HUDEP-2 (cell line): Measurements from ENCODE around the gene SMC1A.
"Not testable (repeated sequence)": the region's sequence is repeated elsewhere in the genome, so short reads cannot be mapped to it uniquely, and the experiment has no call there.

Experiments used
- DNase-seq, 76 experiments: peaks; one replicate each; lab custom pipeline; 2025; ENCODE audit not compliant: unreplicated experiment in 76 of 76; lab: John Stamatoyannopoulos, UW

SMC1A gene

DNA sequence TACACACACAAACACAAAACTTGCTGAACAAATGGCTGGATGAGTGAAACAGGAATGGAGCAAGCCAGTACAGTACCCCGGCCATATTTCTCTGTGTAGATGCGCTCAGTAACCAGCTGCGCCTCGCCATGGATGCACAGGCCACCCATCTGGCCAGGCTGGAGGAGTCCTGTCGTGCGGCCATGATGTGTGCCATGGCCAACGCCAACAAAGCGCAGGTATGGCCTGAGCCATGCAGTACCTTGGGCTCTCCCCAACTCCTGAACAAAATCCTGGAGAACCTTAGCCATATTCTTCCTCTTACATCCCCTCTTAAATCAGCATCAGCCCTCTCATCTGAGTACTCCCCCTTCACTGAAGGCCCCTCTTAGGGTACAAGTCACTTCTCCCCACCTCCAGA, 7.3 kb upstream of the SMC1A start:
- DNase-seq = no peak

GRCh38 chrX:53422861-53423306, 430 bp upstream of the SMC1A start, which contains the start of gene RIBC1:
Gene RIBC1 (plus strand): TSS chrX:53422873. CDS start chrX:53426277, 3,404 bp downstream.
- no peak for DNase-seq

DNA sequence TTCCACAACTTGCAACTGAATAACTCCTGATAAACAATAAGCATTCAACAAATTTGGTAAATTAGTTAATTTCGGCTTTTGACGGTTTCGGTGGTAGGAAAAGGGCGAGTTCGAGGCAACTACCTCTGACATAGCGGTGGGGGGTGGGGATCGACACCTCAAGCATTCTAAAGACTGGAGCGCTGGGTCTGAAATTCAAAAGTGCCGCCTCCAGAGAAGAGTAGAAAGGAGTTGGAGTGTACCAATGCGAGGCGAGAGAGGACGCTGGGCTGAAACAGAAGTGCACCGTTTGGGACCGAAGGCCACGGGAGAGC, 725 bp downstream of the SMC1A start:
- DNase-seq = peak in 2 of 76 experiments; percentile 26 to 48

DNA sequence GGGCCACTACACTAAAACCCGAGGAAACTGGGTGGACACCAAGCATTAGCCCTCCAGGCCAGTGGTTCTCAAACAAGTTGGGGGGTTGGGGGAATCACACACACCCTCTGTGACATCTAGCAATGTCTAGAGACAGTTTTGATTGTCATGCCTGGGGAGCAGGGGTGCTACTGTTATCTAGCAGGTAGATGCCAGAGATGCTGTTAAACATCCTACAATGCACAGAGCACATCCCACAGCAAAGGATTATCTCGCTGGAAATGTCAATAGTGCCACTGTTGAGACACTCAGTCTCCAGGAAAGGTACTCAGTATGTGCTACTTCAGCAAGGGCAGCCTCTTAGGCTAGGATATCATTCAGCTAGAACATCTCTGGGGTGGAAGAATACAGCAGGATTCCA, 1.3 kb downstream of the SMC1A start:
- no peak for DNase-seq

GRCh38 chrX:53420351-53420750, 2.1 kb downstream of the SMC1A start:
- not testable (repeated sequence) for DNase-seq

DNA sequence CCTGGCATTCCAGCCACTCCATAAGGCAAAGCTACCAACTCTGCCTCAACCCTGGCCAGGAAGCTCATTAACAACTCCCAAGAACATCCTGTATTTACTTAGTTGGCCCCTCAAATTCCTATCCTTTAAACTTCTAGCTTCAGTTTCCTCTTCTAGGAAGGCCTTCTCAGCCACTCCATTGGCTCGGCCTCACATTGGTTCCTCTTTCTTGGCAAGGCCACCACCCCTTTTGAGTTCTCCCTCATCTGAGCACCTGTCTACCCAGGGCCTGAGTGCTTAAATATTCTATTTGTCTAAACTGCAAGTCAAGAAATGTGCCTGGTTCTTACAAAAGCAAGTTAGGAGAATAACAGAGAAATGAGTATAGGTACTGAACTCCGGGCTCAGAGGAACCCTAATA, 10.0 kb downstream of the SMC1A start:
- no peak for DNase-seq

GRCh38 chrX:53403535-53403934, 18.9 kb downstream of the SMC1A start:
- no peak for DNase-seq

- DNase-seq = no peak
Measured at GRCh38 chrX:53398216-53398615, 24.2 kb downstream of the SMC1A start.

DNA sequence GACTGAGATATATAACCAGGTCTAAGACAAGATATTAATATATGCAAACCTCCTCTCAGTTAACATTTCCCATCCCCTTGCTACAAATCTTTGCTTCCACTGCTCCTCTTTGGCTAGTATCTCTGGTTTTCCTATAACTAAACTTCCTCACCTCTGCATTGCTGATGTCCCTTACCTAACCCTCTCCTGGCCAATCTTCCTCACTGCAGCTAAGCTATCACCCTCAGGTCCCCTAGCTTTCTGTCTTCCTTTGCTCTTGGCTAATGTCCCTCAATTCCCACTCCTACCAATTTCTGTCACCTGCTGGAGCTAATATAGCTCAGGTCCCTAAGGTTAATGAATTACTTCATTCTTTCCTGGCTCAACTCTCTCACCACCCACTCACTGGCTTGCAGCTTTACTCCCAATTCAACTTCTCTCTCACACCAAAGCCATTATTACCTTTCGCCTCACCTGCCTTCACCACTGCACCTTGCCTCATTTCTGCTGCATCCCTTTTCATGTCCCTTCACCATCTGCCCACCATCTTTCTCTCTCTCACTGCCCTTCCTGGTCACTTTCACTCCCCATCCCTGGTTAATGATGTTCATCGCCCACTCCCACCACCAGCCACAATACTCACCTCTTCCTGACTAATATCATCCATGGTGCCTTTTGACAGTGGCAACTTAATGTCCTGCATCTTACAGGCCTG, 26.7 kb downstream of the SMC1A start:
- DNase-seq = no peak

DNA sequence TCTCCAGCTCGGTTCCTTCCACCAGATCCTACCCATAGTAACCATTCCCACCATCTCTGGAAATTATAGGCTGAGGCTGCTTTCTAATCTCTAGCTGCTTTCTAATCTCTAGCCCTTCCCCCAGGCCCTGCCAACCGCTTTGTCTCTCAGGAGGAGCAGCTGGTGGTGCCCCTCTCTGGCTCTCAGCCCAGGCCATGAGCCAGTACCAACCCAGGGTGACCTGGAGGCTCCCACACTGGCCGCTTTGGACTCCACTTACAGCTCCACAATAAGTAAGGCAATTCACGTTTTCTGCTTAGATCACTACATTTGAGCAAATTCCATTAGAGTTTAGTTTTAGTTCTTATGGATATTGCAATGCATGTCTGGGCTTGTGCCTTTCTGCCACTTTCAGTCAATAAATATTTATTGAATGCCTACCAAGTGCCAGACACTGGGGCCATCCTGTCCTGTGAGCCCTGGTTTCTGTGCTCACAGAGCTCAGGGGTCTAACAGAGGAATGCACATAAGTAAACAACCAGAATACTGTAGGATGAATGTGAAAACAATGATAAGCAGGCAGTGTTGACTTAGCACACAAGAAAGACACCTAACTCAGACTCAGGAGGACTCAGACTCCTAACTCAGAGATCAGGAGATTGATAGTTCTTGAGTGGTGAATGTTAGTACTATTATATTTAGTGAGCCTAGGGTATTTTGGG, 38.9 kb downstream of the SMC1A start:
- DNase-seq = peak in 42 of 76 experiments; percentile 0 to 53 (median 15)

GRCh38 chrX:53379747-53380146, 42.7 kb downstream of the SMC1A start:
- DNase-seq = no peak

DNA sequence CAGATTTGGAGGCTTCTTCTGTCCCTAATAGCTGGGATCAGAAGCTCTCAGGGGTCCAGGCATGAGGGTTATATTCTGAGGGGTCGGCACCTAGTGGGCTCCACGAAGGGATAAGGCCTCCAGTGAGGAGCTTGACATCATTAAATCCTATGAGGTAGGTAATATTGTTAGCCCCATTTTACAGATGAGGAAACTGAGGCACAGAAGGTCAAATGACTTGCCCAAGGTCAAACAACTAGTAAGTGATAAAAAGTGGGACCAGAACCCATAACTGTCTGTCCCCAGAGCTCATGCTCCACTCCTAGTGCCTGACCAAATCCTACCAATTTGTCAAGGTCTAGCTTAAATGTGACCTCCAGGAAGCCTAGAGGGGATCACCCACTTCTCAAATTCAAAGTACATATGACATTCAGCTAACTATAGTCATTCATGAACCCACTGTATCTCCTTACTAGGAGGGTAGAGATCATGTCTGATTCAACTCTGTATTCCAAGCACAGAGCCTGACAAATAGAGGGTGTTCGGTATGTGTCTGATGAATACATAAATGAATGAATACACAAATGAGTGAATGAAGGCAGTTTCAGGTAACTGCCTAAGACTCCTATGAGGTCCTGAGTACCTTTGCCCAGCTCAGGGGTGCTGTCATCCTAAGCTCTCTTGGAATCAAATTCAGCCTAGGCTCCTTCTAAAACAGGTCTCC, 43.3 kb downstream of the SMC1A start:
- DNase-seq = no peak

GRCh38 chrX:53377464-53377863, 45.0 kb downstream of the SMC1A start:
- DNase-seq = no peak

DNA sequence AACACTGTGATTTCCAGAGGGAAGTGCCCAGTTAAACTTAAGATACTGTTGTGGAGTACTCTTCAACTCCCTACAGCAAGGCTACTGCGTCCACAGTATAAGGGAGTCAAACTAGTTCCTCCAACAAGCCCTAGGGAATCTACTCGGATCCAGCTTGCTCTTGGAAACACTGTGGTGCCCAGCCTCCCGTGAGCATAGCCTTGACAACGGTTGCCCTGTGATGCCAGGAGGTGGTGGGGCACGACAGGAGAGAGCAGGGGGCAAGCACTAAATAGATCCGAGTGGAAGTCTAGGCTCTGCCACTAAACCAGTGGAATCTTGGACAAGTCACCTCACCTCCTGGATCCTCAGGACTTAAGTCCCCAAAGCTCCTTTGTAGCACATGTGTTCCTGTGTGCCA, 45.6 kb downstream of the SMC1A start:
- DNase-seq = no peak

- no peak for DNase-seq
Measured at GRCh38 chrX:53374923-53375322, 47.5 kb downstream of the SMC1A start.

GRCh38 chrX:53374222-53374820, 48.1 kb downstream of the SMC1A start:
- peak in 52 of 76 experiments; percentile 1 to 57 (median 22) for DNase-seq

GRCh38 chrX:53373307-53373706, 49.1 kb downstream of the SMC1A start:
- DNase-seq = no peak

- not testable (repeated sequence) for DNase-seq
Measured at GRCh38 chrX:53366454-53366853, 56.0 kb downstream of the SMC1A start.

DNA sequence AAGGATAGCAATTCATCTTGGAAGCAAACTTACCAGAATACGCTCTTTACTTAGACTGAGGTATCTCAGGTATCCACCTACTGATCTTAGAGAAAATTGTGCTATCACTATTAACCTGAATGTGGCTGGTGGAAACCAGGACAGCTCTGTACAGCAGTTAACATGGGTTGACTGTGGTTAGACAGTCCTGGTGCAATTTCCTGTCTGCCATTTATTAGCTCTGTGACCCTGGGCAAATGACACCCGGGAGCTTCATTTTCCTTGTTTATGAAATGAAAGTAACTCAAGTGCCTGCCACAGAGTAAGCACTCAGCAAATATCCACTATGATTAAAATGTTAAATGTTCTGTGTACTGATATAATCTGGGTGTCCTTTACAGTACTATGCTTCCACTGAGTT, 60.0 kb downstream of the SMC1A start:
- DNase-seq = peak in 1 of 76 experiments; percentile 1

DNA sequence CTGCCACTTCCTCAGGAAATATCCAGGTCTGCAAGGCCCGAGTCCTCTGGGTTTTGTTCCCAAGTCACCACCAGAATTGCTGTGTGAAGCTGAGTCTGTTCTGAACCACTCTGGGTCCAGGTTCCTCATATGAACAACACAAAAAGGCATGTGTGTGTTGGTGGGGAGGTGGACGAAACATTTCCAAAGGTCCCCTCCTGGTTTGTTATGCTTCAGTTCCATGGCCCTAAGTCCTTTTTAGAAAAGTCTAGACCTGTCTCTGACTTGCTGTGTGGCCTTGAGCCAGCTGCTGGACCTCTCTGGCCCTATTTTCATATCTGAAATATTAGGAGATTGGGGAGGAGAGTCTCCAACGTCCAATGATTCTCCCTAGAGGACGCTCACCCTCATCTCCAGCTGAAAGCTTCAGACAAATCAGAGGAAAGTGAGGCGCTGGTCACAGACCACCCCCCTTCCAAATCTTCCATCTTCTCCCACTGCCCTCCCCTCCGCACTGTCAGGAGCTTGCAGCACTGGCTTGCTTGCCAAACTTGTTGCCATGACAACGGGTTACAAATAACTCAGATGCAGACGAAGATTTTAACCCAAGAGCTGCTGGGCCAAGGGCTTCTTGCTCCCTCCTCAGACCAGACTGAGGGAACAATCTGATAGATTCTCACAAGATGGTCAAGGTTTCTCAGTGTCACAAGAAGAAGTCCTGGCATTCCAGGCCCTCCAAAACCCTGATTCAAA, 64.5 kb downstream of the SMC1A start:
- no peak for DNase-seq

DNA sequence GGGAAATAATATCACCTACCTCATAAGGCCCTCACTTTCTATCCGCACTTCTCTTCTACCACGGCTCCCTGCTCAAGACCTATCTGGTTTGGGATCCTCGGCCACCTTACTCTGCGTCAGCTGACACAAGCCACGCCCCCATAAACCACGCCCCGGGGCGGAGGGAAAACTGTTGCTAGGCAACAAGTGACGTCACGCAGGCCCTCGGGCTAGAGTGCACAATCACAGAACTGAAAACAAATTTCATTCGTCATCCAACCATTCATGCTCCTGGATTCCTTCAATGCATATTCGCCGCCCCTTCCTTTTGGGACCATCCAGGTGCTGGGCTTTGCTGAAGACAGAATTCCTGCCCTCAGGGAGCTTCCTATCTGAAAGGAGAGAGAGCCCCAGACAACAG, 66.3 kb downstream of the SMC1A start:
- DNase-seq = peak in 2 of 76 experiments; percentile 0 to 13
